HFFc6 (cell line): ENCODE results near the gene CDC42BPA. TPM values are rescaled to one million over a fixed set of nuclear protein-coding genes. Genes with fewer than 3 reads are reported as not detected.

Source experiments
- DNase-seq: peaks from one replicate; pipeline ENCODE4 v3.0.0-alpha.2; 2018
- H3K27ac Mint-ChIP-seq: 2 replicates; pipeline ENCODE4 v1.8.0; 2020; ENCODE audit warnings: mild to moderate bottlenecking, mixed read lengths
- H3K27me3 Mint-ChIP-seq: 2 replicates; pipeline ENCODE4 v1.8.0; 2021; ENCODE audit warnings: mild to moderate bottlenecking, moderate library complexity, mixed read lengths; ENCODE audit not compliant: insufficient read depth
- H3K36me3 Mint-ChIP-seq: 2 replicates; pipeline ENCODE4 v1.8.0; 2021; ENCODE audit warnings: low read depth, mixed read lengths
- H3K4me1 Mint-ChIP-seq: 2 replicates; pipeline ENCODE4 v1.8.0; 2020; ENCODE audit warnings: low read depth, mixed read lengths
- H3K4me3 Mint-ChIP-seq: 2 replicates; pipeline ENCODE4 v1.8.0; 2020; ENCODE audit warnings: mild to moderate bottlenecking, moderate library complexity, mixed read lengths
- H3K9me3 Mint-ChIP-seq: 2 replicates; pipeline ENCODE4 v1.8.0; 2020; ENCODE audit warnings: mild to moderate bottlenecking, mixed read lengths
- total RNA-seq, 6 experiments: library from RNA; stranded (reverse); fragmentation: NEBNext Ultra II Directional; extraction: Animal tissue kit (Norgen Biotek cat#: 25700); gene quantifications; 2 replicates in 1 of 6; 3 replicates in 5 of 6; pipeline ENCODE4 v1.2.3, GENCODE V29; 2021
- TF ChIP-seq, protein P1 (sequence below): fragments of 200-600 bp; sonication (generic); IDR thresholded peaks from 2 replicates; pipeline ENCODE4 v1.5.0; 2021; ENCODE audit warnings: antibody characterized with exemption, mild to moderate bottlenecking

Gene CDC42BPA
- total RNA-seq, 6 experiments from 2014 or later, result 32.8 to 37.8 (median 35.8) TPM

DNA sequence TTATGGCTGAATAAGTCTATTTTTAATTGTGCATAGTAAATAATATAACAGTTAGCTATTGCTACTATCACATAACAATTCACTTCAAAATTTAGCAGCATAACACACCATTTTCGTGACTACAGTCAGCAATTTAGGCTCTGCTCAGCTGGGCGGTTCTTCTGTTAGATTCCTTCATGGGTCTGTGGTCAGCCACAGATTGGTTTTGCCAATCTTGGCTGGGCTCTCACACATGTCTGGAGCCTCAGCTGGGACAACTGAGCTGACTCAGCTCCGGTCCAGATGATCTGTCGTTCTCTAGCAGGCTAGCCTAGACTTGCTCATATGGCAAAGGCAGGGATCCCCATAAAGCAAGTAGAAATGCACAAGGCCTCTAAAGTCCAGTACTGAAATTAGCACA, 15.1 kb upstream of the CDC42BPA start:
- Mint-ChIP-seq H3K4me3 (no peak overlapping the region), H3K9me3 (peaks cover 14% of the 10 kb centered on the region), H3K27me3 (peaks cover 2% of the 10 kb centered on the region), H3K4me1 (no peaks in the 10 kb centered on the region), H3K36me3 (peaks cover 12% of the 10 kb centered on the region), H3K27ac (no peak overlapping the region)
- TF ChIP-seq, protein P1, sequence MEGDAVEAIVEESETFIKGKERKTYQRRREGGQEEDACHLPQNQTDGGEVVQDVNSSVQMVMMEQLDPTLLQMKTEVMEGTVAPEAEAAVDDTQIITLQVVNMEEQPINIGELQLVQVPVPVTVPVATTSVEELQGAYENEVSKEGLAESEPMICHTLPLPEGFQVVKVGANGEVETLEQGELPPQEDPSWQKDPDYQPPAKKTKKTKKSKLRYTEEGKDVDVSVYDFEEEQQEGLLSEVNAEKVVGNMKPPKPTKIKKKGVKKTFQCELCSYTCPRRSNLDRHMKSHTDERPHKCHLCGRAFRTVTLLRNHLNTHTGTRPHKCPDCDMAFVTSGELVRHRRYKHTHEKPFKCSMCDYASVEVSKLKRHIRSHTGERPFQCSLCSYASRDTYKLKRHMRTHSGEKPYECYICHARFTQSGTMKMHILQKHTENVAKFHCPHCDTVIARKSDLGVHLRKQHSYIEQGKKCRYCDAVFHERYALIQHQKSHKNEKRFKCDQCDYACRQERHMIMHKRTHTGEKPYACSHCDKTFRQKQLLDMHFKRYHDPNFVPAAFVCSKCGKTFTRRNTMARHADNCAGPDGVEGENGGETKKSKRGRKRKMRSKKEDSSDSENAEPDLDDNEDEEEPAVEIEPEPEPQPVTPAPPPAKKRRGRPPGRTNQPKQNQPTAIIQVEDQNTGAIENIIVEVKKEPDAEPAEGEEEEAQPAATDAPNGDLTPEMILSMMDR, result no peak
- DNase-seq, result no peak

DNA sequence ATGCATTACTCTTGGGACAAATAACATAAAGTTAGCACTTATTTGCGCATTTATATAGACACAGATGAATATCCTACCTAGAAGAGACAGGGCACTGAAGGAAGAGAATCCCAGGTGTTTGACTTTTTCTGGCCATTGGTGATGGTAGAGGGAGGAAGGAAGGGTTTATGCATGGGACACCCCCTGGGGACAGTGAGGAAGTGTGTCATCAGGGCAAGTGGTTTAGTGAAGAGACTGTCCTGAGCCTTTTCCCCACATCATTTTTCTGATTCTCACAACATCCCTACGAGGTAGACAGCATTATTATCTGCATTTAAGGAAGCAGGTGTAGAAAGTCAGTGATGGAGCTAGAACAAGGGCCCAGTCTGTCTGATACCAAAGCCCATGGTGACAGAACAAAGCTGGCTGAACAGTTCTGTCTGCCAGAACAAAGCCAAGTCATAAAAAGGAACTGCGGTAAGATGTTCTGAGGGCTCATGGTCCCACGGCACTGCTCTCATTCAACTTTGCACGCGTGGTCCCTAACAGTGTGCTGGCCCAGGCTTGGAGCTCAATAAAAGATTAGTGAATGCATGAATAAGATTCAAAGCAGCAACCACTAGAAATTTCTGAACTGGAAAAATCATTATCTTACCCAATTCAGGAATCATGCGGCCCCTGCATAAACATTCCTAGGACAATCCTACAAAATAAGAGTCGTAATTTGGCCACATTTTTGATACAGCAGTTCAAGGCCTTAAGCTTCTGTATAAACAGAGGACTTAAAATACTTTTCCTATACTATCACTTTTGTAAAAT, 12.2 kb upstream of the CDC42BPA start:
- H3K9me3 Mint-ChIP-seq, result peaks cover 14% of the 10 kb centered on the region
- no peaks in the 10 kb centered on the region for H3K4me1 Mint-ChIP-seq
- no peak for DNase-seq
- no peak overlapping the region for H3K27ac Mint-ChIP-seq
- H3K27me3 Mint-ChIP-seq, result peaks cover 2% of the 10 kb centered on the region
- TF ChIP-seq, protein P1, result no peak
- peaks cover 12% of the 10 kb centered on the region for H3K36me3 Mint-ChIP-seq
- no peak overlapping the region for H3K4me3 Mint-ChIP-seq

DNA sequence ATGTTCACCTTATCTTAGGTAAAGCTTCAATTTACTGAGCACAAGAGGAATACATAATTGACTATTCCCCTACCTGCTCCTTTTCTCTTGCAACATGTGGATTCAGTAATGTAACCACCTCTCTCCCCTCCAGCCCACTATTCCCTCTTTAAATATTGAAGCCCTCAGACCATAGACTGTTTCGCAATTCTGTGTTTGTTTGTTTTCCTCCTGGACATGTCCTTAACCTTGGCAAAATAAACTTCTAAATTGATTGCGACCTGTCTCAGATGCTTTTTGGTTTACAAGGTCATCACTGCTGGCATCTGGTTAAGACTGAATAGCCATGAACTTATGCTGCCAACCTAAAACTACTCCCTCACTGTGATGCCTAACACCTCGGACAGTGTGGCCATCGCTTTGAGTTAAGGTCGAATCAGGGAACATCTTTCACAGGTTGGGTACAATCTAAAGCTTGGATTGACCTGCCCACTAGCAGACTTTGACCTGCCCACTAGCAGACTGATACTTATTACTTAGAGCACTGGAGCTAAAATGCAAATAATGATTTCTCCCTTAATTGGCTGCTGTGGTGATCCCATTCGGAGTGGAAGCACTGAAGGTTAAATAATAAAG, 10.2 kb upstream of the CDC42BPA start:
- no peaks in the 10 kb centered on the region for H3K4me1 Mint-ChIP-seq
- H3K9me3 Mint-ChIP-seq, result peaks cover 9% of the 10 kb centered on the region
- no peak overlapping the region for H3K4me3 Mint-ChIP-seq
- H3K27ac Mint-ChIP-seq, result no peak overlapping the region
- TF ChIP-seq, protein P1, result no peak
- peaks cover 8% of the 10 kb centered on the region for H3K36me3 Mint-ChIP-seq
- peaks cover 2% of the 10 kb centered on the region for H3K27me3 Mint-ChIP-seq
- DNase-seq, result no peak

DNA sequence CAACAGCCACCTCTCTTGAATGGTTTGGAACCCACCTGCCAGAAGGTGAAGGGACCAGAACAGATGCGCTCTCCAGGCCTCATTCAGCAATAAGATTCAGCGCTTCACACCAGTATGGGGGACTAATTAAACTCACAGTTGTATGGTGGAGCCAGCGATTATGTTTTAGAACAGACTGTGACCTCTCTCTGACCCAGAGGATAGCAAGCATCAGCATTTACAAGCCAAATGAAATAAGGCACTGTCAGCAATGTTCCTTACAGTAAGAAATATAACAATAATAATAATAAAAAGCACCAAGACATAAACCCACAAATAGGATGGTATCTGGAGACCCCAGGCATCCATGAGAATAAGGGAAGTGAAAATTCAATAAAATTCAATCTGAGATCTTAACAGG, 6.9 kb upstream of the CDC42BPA start:
- Mint-ChIP-seq H3K4me1 (no peaks in the 10 kb centered on the region), H3K27ac (no peak overlapping the region), H3K36me3 (no peaks in the 10 kb centered on the region), H3K9me3 (no peaks in the 10 kb centered on the region), H3K4me3 (no peak overlapping the region), H3K27me3 (peaks cover 4% of the 10 kb centered on the region)
- DNase-seq, result no peak
- TF ChIP-seq, protein P1, result no peak

DNA sequence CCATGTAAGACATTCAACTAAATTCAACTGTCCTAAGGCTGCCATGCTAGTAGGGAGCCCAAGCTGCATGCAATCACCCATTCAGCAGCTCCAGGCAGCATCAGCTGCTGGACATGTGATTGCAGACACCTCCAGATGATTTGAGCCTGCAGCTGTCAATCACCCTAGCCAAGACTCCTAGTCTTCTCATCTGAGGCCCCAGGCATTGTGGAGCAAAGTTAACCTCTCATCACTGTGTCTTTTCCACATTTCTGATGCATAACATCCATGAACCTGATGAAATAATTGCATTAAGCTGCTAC, 5.6 kb upstream of the CDC42BPA start:
- TF ChIP-seq, protein P1, result no peak
- DNase-seq, result no peak
- Mint-ChIP-seq H3K27me3 (peaks cover 2% of the 10 kb centered on the region; the same call in 1 of the 2 replicates), H3K4me1 (peaks cover 6% of the 10 kb centered on the region), H3K9me3 (no peaks in the 10 kb centered on the region), H3K36me3 (no peaks in the 10 kb centered on the region), H3K4me3 (no peak overlapping the region), H3K27ac (no peak overlapping the region)
